GM18909 (cell line): ENCODE results near the gene EVC2.
"Not testable (repeated sequence)": the region's sequence is repeated elsewhere in the genome, so short reads cannot be mapped to it uniquely, and the experiment has no call there.

Experiments
- ATAC-seq: cut with Tn5 transposase; IDR thresholded peaks from one replicate; pipeline ENCODE4 v1.9.1; 2021; ENCODE audit warnings: mild to moderate bottlenecking; ENCODE audit not compliant: unreplicated experiment, poor library complexity

Gene EVC2

DNA sequence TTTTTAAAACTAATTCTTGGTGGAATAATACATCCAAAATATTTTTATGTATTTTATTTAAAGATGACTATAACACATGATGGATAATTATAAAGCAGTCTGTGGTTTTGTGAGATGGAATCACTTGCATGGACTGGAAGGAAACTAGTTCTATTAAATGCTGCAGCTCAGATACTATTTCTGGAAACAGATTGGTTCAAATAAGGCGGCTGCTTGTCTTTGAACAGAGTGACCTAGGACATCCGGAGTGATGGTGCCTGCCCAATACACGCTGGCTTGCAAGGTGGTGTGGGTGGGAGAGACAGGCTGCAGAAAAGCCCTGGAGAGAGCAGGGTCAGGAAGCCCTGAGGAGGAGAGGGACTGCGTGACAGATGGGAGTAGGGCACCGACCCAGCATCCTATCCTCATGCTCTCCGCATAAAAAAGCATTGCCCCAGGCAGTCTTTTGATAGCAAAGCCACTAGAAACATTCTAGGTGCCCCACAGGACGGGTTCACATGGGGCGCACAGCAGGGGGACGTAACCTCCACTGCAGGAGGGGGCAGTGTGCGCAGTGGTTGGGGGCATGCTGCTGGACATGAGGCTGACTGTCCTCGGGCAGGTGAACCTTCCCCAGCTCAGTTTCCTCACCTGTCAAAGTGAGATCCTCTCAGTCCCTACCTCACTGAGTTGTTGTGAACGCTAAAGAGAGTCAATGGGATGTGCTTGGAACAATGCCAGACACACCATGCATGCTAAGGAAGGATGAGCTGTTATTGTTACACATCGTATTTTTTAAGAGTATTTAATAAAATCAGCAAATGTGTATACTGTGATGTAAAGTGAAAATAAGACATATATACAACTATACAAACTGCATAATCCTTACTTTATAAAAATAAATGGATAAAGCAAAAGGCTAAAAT, 71.3 kb downstream of the EVC2 start:
- ATAC-seq: no peak

DNA sequence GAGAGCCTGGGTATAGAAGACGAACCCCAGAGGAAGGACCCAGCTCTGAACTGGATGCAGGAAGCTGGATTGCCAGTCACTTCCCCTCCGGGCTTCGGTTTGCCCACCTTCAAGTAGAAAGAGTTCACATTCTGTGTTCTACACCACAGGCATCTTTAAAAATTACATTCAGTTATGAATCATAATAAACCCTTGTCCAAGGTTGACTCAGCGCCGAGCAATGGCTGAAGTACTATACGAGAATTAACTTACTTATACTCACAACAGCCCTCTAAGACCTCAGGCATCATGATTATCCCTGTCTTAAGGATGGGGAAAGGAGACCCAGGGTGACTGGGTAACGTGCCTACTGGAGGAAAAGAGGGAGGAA, 72.5 kb downstream of the EVC2 start:
- ATAC-seq: no peak

DNA sequence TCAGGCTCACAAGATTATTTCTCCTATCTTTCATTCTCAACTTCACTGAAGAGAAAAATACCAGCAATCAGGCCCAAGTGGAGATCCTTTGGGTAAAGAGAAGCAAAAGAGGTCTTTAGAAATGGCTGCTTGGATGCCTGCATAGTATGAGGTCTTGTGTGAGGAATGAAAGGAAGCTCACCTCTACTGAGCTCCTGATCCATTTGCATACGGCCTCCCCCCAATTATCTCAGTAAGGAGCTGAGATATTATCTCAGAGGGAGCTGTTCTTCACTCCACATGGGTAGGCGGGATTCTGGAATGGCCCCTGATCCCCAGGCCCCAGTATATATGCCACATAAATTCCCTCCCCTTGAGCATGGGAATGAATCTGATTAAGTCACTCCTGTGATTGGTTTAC, 75.8 kb downstream of the EVC2 start:
- no peak for ATAC-seq

DNA sequence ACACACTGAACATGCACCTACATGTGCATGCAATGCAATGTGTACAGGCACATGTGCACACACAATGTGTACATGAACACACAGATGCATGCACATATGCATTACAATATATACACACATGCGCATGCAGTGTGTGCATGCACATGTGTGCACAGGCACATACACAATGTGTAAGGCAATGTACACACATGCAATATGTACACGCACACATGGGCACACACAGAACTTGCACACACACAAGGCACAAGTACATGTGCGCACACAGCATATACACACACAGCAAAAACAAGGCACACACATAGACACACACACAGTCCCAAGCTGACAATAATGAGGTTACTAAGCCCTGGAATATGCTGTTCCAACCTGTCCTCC, 76.3 kb downstream of the EVC2 start:
- no peak for ATAC-seq

DNA sequence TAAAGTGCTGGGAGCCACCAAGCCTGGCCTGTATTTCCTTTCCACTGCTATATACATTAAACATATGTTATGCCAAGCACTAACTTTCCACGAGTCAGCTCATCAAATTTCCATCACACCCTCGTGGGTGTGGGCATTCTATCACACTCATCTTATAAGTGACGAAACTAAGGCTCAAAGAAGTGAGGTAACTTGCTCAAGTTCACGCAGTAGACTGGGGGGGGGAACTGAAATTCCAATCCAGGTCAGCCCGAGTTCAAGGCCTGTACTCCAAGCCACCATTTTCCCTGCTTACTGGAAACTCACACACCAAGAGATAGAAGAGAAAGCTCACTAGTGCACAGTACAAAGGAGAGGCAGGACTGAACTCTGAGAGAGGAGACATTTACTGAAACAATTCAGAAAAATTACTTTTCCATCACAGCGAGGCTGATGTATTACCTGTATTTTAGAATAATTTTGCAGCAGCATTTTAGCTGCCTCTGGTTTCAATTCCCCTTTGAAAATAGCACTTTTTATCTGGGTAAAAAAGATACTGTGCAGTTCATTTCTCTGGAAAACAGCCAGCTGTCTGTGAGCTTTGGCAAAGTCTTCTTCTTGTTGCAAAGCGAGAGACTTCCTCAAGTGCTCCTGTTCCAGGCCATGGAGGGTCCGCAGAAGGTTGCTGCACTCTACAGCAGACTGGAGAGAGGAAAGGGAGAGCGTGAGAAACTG, 76.8 kb downstream of the EVC2 start:
- no peak for ATAC-seq

DNA sequence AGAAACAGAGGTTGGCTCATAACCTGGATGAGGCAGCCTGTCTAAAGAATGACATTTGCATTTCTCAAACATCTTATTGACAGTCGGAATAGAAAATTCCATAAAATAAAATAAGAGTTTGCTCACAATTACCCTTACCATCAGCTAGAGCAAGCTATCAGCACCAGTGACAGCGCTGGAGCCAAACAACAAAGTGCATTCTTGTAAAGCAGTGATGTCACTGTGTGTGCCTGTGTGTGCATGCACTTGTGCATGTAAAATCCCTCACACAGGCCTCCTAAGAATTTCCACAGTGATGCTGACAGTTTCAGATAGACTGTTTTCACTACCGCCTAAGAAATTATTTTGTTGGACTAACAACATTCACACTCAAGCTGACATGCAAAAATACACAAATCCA, 77.6 kb downstream of the EVC2 start:
- ATAC-seq: no peak

DNA sequence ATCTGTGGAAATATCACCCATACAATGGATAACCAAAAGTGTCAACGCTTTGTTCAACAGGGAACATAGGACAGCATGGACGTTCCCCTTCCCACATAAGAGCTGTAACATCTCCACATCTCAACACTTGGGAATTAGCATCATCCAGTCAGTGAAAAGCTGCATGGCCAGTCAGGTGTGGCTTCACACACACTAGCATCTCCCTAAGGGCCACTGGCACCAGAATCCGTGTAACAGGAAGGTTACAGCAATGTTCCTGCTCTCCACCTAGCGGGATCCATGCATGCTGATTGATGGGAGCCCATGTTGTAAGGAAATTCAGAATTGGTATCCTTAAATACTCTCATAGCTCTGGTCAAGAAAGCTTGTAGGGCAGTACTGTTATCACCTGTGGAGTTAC, 78.8 kb downstream of the EVC2 start:
- no peak for ATAC-seq

DNA sequence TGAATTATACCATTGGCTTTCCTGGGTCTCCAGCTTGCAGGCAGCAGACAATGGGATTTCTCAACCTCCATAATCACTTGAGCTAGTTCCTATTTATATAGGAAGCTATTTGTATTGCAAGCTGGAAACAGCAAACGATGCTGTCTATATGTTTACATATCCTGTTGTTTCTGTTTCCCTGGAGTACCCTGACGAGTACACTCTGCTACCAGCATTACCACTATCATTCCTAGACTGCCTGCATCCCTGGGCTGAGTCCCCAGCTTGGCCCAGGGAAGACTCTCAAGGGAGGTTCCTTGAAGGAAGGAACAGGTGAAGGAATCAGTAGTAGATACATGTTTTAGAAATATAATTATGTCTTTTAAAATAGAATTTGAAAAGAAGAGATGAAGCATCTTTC, 81.4 kb downstream of the EVC2 start:
- ATAC-seq: no peak

DNA sequence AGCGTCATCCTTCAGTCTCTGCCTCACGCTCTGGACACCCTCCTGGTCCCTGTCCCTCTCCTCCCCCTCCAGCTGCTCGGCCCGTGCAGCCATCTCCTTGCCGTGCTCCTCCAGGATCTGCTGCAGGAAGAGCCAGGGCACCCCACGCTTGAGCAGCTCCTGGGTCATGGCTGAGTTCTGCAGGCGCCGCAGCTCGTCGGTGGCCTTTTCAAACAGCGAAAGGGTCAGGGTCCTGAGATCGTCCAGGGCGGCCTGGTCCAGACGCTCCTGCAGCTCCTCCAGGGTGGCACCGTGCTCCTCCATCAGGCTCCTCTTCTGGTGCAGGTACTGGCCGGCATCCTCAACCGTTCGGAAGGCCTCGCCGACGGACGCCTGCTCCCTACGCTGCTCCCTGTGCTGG, 85.8 kb downstream of the EVC2 start:
- no peak for ATAC-seq

DNA sequence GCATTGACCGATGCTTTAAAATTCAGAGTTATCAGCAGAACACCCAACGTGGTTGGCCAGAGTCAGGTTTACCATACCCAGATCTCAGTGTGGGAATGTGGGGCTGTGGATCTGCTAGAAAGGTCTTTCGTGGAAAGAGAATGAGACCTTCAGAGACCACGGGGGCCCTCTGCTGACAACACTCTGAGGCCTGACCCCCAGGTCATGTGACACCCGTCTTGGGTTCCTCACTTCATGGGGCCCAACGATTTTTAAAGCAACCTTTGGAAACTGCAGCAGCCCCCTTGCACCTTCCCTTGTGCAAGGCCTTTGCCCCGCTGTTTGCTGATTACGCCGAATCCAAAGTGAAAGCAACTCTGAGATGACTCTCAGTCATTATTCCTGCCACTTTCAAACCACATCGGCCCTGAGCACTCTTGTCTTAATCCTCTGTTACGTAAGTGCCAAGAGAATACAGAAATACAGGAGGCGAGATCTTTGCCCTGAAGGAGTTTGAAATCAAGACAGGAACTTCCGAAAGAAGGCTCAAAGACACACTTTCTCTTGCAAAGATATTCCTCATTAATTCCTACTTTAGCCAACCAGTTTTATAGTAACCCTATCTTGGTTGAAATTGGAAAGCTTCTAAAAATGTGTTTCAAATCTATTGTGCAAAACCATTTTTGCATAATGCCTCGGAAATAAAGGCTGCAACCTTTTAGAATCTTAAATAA, 88.3 kb downstream of the EVC2 start:
- no peak for ATAC-seq

DNA sequence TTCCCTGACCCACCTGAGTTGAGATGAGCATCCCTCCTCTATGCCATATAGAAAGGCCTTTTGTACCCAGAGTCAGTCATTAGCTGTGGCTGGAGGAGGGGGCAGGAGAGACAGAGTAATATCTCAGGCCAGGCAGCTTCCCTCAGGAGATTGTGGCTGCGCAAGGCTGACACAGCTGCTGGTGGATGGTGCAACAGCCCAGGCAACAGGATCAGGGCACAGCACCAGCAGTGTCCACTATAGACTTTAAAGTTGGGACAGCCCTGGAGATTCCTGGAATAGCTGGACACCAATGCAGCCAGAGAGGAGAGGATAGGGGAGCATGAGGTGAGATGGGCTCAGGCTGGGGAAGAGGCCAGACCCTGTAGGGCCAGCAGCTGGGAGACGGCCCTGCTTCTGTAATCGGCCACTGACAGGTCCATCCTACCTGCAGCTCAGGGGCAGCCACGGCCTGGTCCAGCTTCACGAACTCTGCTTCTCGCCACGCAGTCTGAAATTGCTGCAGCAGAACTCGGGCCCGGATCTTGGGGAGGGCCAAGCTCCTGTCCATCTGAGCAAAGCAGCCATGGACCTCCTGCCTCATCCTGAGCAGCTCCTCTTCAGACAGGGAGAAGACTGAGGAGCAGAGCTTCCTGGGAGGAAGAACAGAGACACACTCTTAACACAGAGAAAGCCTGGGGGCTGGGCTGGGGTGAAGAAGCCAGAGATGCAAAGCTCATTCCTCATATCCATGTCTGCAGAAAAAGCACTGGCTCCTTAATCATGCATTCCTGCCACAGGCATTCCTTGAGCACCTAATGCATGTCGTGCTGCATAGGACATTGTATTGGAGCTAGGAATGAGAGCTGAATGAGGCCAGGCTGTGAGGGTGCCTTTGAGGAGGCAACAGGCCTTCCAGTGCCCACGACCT, 90.1 kb downstream of the EVC2 start:
- no peak for ATAC-seq

DNA sequence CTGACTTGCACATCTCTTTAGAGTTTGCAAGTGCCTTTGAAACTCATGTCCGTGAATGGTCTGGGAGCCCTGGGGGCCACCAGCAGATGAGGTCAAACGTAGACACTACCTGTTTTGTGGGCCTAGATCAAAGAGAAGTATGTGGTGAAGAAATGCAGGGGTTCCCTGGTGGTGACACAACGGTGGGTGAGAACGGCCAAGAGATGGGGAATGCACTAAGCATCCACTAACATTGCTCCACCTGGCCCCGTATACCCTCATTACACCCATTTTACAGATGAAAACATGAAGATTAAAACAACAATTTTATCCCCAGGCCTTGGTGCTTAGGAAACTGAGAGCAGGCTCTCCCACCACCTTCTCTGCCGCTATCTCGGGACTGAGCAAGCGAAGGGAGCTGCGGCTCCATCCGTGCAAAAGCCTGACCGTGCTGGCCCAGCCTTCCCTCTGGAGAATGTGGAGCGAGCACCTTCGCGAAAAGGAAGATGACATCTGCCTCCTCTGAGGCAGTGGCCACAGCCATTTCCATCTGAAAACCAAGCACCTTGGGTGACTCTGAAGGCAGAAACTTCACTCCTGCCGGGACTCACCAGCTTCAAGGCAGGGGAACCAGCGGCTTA, 91.9 kb downstream of the EVC2 start:
- ATAC-seq: no peak

DNA sequence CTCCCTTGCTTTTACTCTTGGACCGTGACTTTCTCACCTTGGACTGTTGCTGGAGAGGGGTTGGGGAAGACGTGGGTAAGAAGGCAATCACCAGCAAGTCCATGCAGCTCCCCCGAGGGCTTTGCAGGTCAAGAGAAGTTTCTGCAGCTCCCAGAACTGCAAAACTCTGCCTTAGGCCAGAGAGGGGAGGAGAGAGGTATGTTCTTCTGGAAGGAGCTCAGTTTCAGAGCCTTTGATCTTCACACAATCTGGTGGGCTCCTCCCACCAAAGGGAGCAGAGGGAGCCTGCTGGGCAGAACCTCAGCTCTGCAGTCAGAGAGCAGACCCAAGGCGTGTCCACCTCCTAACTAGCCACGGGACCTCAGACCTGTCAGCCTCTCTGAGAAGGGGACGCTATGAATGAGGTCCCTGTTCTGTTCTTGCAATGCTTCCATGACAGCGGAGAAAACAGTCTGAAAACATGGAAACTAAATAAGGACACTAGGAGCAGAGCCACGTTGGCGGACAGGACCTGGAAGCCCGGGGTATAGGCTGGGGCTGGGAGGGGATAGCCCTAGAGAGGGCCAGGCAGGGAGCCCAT, 92.8 kb downstream of the EVC2 start:
- ATAC-seq: no peak

DNA sequence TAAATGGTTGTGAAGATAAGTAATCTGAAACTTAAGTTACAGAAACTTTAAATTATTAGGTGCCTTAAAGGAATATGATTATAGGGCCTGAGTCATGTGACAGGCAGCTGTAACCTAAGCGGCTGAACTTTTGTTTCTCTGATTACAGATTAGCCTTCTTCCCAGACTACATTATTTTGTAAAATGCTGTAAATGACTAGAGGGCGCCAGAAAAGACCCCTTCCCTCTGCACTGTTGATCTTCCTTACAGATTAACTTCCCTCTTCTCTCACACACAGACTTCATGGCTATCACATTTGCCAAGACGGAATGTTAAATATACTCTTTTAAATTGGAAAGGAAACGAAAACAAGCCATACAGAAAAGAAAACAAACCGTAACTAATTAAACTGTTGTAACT, 96.6 kb downstream of the EVC2 start:
- no peak for ATAC-seq

DNA sequence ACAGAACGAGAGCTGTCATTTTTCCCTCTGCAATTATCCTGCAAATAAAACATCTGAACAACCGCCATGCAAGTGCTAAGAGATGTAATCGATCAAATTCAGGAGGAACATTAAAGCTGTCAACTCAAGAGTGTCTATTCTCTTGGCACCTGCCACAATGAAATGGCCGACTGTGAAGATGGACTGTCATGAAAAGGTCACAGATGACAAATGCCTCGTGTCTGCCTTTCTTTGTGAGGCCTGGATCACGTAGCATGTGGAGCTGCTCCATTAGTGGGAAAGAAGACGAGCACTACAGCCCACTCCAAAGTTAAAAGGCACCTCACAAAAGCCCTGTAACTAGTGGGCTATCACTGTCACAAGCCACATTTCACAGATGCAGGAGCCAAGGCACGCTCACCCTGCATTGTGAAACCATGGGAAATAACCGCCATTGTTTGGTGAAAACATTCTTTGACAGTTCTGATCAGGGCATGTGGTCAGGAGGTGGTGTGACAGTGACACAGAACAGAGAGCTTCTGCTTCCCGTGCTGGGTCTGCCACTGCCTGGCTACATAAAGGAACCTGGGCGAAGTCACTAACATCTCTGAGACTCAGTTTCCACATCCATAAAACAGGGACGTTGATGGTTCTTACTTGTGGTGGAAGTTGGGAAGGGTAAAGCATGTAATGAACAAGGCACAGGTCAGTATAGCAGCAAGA, 98.9 kb downstream of the EVC2 start:
- ATAC-seq: no peak

DNA sequence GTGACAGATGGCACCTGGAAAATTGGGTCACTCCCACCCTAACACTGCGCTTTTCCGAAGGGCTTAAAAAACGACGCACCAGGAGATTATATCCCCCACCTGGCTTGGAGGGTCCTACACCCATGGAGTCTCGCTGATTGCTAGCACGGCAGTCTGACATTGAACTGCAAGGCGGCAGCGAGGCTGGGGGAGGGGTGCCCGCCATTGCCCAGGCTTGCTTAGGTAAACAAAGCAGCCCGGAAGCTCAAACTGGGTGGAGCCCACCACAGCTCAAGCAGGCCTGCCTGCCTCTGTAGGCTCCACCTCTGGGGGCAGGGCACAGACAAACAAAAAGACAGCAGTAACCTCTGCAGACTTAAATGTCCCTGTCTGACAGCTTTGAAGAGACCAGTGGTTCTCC, 114.5 kb downstream of the EVC2 start:
- not testable (repeated sequence) for ATAC-seq

DNA sequence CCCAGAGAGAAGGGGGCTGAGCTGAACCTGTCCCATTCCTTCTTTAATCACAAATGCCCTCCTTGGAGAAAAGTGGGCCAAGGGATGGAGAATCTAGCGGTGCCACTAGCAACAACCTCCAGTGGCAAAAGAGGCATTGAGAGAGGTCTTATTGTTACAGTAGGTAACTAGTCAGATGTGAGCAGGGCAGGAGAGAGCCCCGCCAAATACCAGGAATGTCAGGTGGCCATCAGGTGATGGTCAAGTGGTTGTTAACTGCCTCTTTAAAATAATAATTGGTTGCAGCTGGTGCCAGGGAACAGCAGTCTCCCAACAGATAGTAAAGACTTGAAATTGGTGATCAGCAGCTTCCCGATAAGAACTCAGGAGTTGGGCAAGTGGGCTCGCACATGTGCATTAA, 116.1 kb downstream of the EVC2 start:
- no peak for ATAC-seq

DNA sequence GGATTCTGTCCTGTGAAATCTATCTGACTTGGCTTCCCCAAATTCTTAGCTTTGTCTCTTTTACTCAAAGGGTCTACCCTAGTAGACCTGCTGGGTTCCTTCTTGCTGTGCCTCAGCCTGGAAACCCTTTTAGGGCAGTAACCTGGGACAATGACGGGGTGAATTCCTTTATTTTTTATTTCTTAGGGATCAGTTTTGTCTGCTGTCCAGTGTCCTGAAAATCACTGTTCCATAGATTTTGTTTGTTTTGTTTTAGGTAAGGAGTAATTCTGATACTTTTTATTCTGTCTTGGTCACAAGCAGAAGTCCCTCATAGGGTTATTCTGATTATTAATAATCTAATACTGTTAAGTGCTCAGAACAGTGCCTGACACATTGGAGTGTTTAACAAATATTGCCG, 118.9 kb downstream of the EVC2 start:
- ATAC-seq: no peak

DNA sequence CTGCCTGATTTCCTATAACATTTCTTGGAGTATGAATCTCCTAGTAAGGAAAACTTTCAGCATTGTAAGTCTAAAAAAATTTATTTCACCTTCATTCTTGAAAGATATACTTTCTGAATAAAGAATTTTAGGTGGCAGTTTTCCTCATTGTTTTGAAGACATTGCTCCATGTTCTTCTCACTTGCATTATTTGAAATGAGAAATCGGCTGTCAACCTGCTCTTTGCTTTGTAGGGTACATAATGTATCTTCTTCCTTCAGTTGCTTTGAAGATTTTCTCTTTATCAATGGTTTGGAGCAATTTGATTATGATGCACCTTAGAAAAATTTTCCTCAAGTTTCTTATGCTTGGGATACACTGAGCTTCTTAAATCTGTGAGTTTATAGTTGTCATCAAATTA, 120.3 kb downstream of the EVC2 start:
- ATAC-seq: no peak
